Thoracic aorta (tissue), 2 donors: ENCODE measurements around the gene KNG1. TPM values are rescaled to one million over a fixed set of nuclear protein-coding genes. Genes with fewer than 3 reads are reported as not detected.
A peak's percentile ranks its signal among the peaks of the same experiment; 100 is the strongest.

Source experiments
- ATAC-seq: fragments of 150-250 bp; one replicate; pipeline ENCODE4 v1.8.0; 2017; ENCODE audit warnings: low read depth; ENCODE audit not compliant: insufficient number of reproducible peaks, low FRiP score
- DNase-seq: peaks from one replicate; pipeline ENCODE4 v3.0.0-alpha.2; 2020; ENCODE audit warnings: low spot score
- H3K27ac ChIP-seq, 2 donors: fragments of 200-600 bp; sonication (generic); 1 replicate in 1 of 2; 2 replicates in 1 of 2; pipeline ENCODE4 v1.5.1; 2016; ENCODE audit warnings: mild to moderate bottlenecking in 2 of 2, moderate library complexity in 2 of 2
- H3K27me3 ChIP-seq: fragments of 200-600 bp; sonication (generic); replicated peaks from 2 replicates; pipeline ENCODE4 v1.6.0; 2016; ENCODE audit warnings: mild to moderate bottlenecking; ENCODE audit not compliant: insufficient read depth
- H3K36me3 ChIP-seq: fragments of 200-600 bp; sonication (generic); one replicate; pipeline ENCODE4 v1.5.1; 2016
- H3K4me1 ChIP-seq, 2 donors: fragments of 200-600 bp; sonication (generic); 1 replicate in 1 of 2; 2 replicates in 1 of 2; pipeline versions ENCODE4 v1.5.1 to v1.6.0; 2016; ENCODE audit warnings: low read depth in 2 of 2, mild to moderate bottlenecking in 1 of 2; ENCODE audit not compliant: control insufficient read depth in 1 of 2
- H3K4me3 ChIP-seq: fragments of 200-600 bp; sonication (generic); 2 replicates; pipeline ENCODE4 v1.5.1; 2016; ENCODE audit warnings: mild to moderate bottlenecking
- H3K9me3 ChIP-seq: fragments of 200-600 bp; sonication (generic); 2 replicates; pipeline ENCODE4 v1.5.1; 2016
- CTCF ChIP-seq: fragments of 200-600 bp; sonication (generic); IDR thresholded peaks from one replicate; pipeline ENCODE4 v1.5.1; 2019; ENCODE audit warnings: antibody characterized with exemption
- total RNA-seq, 2 donors: library from RNA; depleted of rRNA; stranded (reverse); fragments of >200 nt; gene quantifications; one replicate each; pipeline versions ENCODE4 v1.1.0 to v1.2.3, GENCODE V29; 2016

KNG1 gene
- total RNA-seq, 2 donors from 2014 or later = not detected

- no peak for TF ChIP-seq CTCF
- H3K27me3 ChIP-seq = no peaks in the 10 kb centered on the region
- no peak for DNase-seq
- peaks cover 54% of the 10 kb centered on the region for H3K36me3 ChIP-seq
- peak overlapping the region; percentile 99 for H3K4me3 ChIP-seq
- H3K9me3 ChIP-seq = no peaks in the 10 kb centered on the region
- peaks cover 33 to 45% of the 10 kb centered on the region in 2 donors for H3K4me1 ChIP-seq
- ATAC-seq = no peak
- peak overlapping the region; percentile 99 for H3K27ac ChIP-seq
Observed at GRCh38 chr3:186784820-186785494, 67.8 kb downstream of the KNG1 start.

- Histone ChIP-seq H3K9me3 (no peaks in the 10 kb centered on the region), H3K27me3 (no peaks in the 10 kb centered on the region), H3K4me3 (peak overlapping the region; percentile 99), H3K27ac (no peak overlapping the region), H3K4me1 (peaks cover 36 to 51% of the 10 kb centered on the region in 2 donors), H3K36me3 (peaks cover 54% of the 10 kb centered on the region)
- DNase-seq (no peak), ATAC-seq (no peak)
- no peak for TF ChIP-seq CTCF
Observed at GRCh38 chr3:186785495-186786018, 68.4 kb downstream of the KNG1 start.

DNA sequence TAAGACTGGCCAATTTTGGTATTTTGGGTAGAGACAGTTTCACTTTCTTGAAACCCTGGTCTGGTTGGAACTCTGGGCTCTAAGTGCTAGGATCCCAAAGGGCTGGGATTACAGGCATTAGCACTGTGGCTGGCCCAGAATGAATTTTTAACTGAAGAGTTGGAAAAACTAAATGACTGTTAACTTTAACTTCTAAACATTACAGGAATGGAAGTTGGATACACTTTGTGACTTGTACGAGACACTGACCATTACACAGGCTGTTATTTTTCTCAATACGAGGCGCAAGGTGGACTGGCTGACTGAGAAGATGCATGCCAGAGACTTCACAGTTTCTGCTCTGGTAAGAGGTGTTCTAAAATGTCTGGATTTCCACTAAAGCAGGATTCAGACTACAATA, 69.8 kb downstream of the KNG1 start:
- ATAC-seq (no peak), DNase-seq (no peak)
- H3K4me1 ChIP-seq = peaks cover 36 to 57% of the 10 kb centered on the region in 2 donors
- peak overlapping the region; percentile 8 for H3K4me3 ChIP-seq
- no peak overlapping the region for H3K27ac ChIP-seq
- H3K36me3 ChIP-seq = peaks cover 54% of the 10 kb centered on the region
- H3K9me3 ChIP-seq = no peaks in the 10 kb centered on the region
- H3K27me3 ChIP-seq = no peaks in the 10 kb centered on the region
- TF ChIP-seq CTCF = no peak

- DNase-seq (no peak), ATAC-seq (no peak)
- Histone ChIP-seq H3K4me1 (peaks cover 36 to 57% of the 10 kb centered on the region in 2 donors), H3K27ac (no peak overlapping the region), H3K27me3 (no peaks in the 10 kb centered on the region), H3K36me3 (peaks cover 54% of the 10 kb centered on the region), H3K9me3 (no peaks in the 10 kb centered on the region), H3K4me3 (no peak overlapping the region)
- TF ChIP-seq CTCF = no peak
Observed at GRCh38 chr3:186787642-186788481, 70.7 kb downstream of the KNG1 start.
